Measurements from ENCODE around the gene C19orf53.

The C19orf53 gene

DNA sequence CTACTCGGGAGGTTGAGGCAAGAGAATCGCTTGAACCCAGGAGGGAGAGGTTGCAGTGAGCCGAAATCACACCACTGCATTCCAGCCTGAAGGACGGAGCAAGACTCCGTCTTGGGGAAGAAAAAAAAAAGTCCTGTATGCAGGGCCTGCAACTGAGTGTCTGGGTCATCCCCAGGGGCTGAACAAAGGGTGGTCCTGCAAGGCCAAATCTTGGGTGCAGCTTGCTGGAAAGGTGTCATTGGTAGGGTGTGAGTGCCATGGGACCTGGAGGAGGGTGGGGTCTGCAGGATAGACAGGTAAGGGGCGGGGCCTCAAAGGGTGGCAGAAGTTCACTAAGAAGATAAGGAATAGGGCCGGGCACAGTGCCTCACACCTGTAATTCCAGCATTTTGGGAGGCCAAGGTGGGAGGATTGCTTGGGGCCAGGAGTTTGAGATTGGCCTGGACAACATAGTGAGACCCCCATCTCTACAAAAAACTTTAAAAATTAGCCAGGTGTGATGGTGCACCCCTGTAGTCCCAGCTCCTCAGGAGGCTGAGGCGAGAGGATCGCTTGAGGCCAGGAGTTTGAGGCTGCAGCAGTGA is 52.5 kb downstream of the C19orf53 start:
- no peak for DNase-seq (ENCODE audit: low read depth)

DNA sequence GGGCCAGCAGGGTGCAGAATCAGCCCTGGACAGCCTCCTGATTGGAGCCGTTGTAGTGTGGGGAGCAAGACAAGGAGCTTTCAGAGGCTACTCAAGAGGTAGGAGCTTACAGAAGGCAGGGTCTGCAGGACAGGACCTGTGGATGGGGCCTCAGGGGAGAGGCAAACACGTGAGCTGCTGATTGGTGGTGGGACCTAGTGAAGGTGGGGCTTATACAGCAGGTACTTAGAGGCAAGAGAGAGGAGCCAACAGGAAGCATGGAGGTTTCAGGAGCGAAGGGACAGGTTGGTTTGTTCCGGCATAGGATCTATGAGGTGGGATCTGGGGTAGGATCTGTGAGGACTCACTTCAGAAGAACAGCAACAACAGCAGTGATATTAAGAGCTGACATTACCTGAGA is 53.4 kb downstream of the C19orf53 start:
- DNase-seq (ENCODE audit: low read depth), result no peak

Data from activated gamma-delta T cell treated with anti-CD3 and anti-CD28 coated beads, Interleukin-2, amount 50 U/mL, for 16 hours (primary cell).